NCI-H69 (cell line): ENCODE results near the gene OSGIN1.

Experiments used
- DNase-seq: peaks from one replicate; lab custom pipeline; 2025; lab: John Stamatoyannopoulos, UW

Gene OSGIN1

DNA sequence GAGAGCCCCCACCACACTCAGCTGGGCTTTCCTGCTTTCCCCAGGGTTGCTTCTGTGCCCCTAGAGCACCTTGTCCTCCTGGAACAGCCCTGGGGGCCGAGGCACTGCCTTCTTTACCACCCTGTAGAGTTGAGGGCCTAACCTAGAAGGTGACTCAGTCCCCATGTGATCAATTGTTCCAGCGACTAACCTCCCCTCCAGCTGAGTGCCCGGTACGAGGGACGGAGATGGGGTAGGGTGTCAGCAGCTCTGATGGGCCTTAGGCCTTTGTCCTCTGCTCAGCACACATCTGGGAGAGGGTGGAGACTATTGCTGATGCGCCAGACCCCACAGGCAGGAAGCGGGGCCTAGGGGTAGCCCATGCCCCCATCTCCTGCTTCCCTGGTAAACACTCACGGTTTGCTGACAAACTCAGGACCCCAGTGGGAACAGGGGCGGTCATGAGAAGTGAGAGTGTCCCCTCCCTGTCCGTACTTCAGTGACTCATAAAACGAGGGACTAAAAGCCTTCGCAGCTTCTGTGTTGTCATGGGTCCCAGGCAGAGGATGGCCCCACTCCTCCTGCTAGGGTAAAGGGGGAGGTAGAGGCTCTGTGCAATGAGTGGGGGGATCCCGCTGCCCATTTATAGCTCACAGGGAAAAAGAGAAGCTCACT, 48.1 kb downstream of the OSGIN1 start:
- no peak for DNase-seq

DNA sequence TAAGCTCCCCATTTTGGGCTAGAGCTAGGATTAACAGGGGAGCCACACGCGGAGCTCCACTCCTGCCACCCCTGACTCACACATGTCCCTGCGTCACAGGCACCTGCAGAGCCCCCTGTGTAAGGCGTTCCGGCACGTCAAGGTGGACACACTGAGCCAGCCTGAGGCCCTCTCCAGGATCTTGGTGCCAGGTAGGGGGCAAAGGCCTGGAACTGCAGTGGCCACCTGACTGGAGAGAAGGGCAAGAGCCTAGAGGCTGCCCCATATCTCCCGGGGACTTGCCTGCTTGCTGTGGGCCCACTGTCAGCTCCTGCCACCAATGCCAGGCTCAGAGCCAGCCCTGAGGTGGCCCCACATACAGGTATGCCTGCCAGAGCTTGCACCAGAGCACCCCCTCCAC, 48.7 kb downstream of the OSGIN1 start:
- DNase-seq: no peak

DNA sequence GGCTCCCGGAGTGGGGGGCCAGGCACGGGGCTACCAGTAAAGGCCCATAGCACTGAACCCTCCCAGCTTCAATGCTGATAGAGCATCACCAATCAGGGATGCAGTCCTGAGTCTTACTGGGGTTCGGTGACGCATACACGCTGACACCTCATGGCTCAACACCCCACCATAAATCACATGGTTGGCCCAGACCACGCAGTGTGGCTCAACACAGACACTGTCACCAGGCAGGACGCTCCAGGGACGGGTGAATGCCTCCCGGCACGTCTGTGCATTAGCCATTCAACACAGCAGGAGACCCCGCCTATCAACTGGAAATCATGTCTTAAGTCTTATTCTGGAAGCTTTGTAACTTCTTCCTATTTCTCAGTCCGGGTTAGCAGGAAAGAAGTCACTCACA, 50.0 kb downstream of the OSGIN1 start:
- no peak for DNase-seq

DNA sequence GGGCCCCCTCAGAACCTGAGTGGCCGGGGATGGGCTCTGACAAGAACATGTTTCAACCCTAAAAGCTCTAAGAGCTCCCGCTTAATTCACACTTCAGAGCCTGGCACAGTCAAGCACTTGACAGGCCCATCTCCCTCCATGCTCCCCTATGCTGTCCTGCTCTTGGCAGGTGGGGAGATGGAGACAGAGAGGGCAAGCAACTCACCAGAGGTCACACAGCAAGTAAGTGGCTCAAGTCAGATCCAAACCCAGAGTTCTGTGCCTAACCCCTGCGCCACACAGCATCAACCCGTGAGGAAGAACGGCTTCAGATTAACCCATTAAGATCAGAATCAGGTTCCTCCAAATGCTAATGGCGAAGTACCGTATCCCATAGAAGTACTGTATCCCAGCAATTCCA, 51.4 kb downstream of the OSGIN1 start:
- DNase-seq: no peak

DNA sequence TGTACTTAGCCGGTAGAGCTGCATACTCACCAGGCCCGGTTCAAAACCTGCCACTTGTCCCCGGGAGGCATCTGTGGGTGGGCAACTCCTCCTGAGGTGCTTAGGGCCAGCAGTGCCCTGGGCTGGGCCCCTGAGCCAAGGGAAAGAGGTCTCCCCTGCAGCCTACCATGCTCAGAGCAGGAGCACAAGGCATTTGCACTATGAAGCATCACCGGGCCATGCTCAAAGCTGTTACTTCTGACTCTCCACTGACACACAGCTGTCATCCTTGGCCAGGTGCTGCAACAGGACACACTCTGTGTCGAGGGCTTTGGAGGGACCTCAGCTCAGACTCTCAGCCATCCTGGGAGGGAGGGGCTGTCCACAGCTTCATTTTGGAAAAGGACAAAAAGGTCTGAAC, 52.4 kb downstream of the OSGIN1 start:
- no peak for DNase-seq

DNA sequence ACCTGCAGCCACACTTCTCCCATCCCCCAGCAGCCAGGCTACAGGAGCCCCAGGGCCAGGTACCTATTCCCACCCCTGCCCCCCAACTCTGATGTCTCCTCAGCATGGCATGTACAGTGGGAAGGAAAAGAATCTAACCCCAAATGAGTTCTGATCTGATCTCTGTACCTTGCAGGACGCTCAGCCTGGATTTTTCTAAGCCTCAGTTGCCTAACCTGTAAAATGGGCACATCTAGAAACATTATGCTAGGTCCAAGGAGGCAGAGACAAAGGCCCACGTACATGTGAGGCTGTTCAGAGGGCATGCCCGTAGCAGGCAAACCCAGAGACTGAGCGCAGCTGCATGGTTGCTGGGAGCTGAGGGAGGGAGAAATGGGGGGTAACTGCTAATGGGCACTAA, 54.5 kb downstream of the OSGIN1 start:
- no peak for DNase-seq

DNA sequence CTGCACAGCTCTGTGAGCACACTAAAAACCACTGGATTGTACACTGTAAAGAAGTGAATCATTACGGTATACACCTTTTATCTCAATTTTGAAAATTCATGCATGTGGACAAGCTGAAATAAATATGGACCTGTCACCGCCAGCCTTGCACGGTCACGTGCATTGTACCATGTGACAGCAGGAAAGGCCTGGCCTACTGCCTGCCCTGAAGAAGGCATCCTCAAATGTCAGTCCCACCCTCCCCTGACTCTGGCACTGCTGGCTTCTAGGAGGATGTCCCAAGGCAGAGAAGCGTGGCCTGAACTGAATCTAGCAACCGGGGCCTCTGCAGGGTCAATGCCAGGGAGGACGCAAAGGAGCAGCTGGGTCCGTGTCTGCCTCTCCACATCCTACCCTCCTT, 54.9 kb downstream of the OSGIN1 start:
- DNase-seq: no peak

DNA sequence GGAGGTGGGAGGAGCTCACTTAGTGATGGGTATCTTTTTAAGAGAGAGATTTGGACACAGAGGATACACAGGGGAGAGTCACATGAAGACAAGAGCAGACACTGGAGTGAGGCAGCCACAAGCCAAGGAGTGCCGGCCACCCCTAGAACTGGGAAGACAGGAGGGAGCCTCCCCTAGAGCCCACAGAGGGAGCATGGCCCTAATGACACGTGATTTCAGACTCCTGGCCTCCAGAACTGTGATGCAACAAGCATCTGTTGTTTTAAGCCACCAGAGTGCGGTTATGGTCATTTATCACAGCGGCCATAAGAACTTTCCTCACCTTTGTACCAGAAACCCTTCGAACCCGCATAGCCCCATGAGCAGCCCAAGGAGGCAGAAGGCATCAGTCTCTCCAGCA, 56.2 kb downstream of the OSGIN1 start:
- DNase-seq: no peak

DNA sequence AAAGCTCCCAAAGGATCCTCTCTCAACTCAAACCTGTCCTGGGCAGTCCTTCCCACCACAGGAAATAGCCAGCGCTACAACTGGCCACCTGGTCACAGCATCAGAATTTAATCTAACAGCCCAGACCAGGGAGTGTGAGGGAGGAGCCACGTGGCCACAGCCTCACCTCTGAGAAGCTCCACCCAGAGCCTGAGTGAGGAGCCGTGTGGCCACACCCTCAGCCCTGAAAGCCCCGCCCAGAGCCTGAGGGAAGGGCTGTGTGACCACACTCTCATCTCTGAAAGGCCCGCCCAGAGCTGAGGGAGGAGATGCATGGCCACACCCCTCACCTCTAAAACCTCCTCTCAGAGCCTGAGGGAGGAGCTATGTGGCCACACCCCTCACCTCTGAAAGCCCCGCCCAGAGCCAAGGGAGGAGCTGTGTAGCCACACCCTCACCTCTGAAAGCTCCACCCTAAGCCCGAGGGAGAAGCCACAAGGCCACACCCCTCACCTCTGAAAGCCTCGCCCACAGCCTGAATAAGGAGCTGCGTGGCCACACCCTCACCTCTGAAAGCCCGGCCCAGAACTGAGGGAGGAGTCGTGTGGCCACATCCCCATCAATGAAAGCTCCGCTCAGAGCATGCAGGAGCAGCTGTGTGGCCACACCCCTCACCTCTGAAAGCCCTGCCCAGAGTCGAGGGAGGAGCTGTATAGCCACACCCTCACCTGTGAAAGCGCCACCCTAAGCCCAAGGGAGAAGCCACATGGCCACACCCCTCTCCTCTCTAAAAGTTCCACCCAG, 60.9 kb downstream of the OSGIN1 start:
- DNase-seq: peak; percentile 97

DNA sequence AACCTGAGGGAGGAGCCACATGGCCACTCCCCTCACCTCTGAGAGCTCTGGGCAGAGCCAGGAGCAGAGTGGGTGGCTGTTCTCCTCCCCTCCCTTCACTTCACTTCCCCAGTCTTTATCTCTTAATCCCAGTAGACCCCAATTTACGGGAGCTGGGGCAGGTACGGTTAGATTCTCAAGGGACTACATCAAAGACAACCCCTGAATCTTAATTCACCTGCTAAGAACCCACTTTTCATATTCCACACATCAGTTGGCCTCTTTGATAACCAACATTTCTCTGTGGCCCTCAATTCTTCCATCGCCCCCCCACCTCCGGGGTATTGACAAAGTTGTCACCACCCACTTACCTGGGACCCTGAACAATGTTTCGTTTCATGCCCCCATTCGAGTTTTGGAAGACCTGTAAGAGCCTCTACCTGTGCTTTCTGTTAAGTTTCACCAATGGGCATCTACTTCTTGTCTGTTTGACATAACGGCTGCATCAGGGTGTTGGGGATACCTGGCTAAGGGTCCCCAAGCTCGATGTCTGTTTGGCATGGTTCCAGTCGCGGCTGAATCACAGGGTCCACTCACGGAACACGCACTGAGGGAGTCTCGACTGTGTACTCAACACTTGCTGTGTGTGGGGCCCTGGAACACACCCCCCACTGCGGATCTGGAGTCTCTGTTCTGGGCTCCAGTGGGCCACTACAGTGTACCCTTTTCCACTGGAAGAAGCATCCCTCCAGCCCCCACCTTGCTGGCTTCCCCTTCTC, 61.7 kb downstream of the OSGIN1 start:
- DNase-seq: no peak

DNA sequence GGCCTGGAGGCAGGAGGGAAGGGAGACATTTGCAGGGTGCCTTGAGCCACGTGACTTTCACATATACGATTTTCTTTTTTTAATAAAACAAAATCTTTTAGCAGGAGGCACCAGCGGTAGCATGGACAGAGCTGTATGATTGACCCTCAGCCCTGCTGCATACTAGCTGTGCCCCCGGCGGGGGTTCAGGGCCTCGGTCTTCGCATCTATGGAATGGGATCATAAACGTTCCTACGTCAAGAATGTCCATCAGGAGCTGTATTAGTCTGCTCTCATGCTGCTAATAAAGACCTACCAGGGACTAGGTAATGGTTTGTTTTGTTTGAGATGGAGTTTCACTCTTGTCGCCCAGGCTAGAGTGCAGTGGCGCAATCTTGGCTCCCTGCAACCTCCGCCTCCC, 62.4 kb downstream of the OSGIN1 start:
- DNase-seq: no peak
